NCI-H1105 (cell line): ENCODE results near the gene MUC6.

Experiments used
- DNase-seq: peaks from one replicate; lab custom pipeline; 2025; lab: John Stamatoyannopoulos, UW

Gene MUC6

GRCh38 chr11:1035577-1036283, 788 bp downstream of the MUC6 start:
- DNase-seq: no peak

GRCh38 chr11:1034456-1035295, 1.8 kb downstream of the MUC6 start:
- DNase-seq: no peak

GRCh38 chr11:1034001-1034400, 2.5 kb downstream of the MUC6 start:
- DNase-seq: no peak

GRCh38 chr11:1033016-1033798, 3.3 kb downstream of the MUC6 start:
- no peak for DNase-seq

GRCh38 chr11:1032310-1032891, 4.1 kb downstream of the MUC6 start:
- DNase-seq: no peak

- no peak for DNase-seq
Measured at GRCh38 chr11:1031121-1031899, 5.2 kb downstream of the MUC6 start.

GRCh38 chr11:1030556-1030955, 6.0 kb downstream of the MUC6 start:
- DNase-seq: no peak

- no peak for DNase-seq
Measured at GRCh38 chr11:1030086-1030485, 6.4 kb downstream of the MUC6 start.

- DNase-seq: no peak
Measured at GRCh38 chr11:1029654-1030053, 6.9 kb downstream of the MUC6 start.

GRCh38 chr11:1029051-1029450, 7.5 kb downstream of the MUC6 start:
- DNase-seq: no peak

- no peak for DNase-seq
Measured at GRCh38 chr11:1028616-1029015, 7.9 kb downstream of the MUC6 start.

GRCh38 chr11:1028291-1028540, 8.3 kb downstream of the MUC6 start:
- DNase-seq: no peak

GRCh38 chr11:1027483-1028290, 8.8 kb downstream of the MUC6 start:
- DNase-seq: no peak

GRCh38 chr11:1026641-1027482, 9.7 kb downstream of the MUC6 start:
- DNase-seq: no peak

GRCh38 chr11:1026163-1026450, 10.4 kb downstream of the MUC6 start:
- DNase-seq: no peak

GRCh38 chr11:1025410-1026162, 10.9 kb downstream of the MUC6 start:
- DNase-seq: no peak

GRCh38 chr11:1024597-1025409, 11.7 kb downstream of the MUC6 start:
- DNase-seq: no peak

- DNase-seq: no peak
Measured at GRCh38 chr11:1023811-1024596, 12.5 kb downstream of the MUC6 start.
